ENCODE data around the gene MTSS2. TPM values are rescaled to one million over a fixed set of nuclear protein-coding genes. Genes with fewer than 3 reads are reported as not detected.

The MTSS2 gene
- polyA plus RNA-seq, 1 experiment: 57.9 TPM

GRCh38 chr16:70721202-70721963 lies 35.5 kb upstream of the MTSS2 start:
- H3K4me3 ChIP-seq (ENCODE audit: low read depth, low read length): no peak overlapping the region
- ChIA-PET POLR2A (interaction anchor here (0.6 kb wide), 1 partner anchor 40 kb away, joined by 4 read pairs; no protein-coding TSS in a partner anchor), CTCF (interaction anchor here (1.4 to 2.5 kb wide), 2 partner anchors 17 to 49 kb away, joined by 6 to 9 read pairs; no protein-coding TSS in a partner anchor)
- TF ChIP-seq, protein P1, sequence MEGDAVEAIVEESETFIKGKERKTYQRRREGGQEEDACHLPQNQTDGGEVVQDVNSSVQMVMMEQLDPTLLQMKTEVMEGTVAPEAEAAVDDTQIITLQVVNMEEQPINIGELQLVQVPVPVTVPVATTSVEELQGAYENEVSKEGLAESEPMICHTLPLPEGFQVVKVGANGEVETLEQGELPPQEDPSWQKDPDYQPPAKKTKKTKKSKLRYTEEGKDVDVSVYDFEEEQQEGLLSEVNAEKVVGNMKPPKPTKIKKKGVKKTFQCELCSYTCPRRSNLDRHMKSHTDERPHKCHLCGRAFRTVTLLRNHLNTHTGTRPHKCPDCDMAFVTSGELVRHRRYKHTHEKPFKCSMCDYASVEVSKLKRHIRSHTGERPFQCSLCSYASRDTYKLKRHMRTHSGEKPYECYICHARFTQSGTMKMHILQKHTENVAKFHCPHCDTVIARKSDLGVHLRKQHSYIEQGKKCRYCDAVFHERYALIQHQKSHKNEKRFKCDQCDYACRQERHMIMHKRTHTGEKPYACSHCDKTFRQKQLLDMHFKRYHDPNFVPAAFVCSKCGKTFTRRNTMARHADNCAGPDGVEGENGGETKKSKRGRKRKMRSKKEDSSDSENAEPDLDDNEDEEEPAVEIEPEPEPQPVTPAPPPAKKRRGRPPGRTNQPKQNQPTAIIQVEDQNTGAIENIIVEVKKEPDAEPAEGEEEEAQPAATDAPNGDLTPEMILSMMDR (IDR thresholded peaks at IDR 0.05; ENCODE audit: low read depth, low read length): no peak
- H3K9me3 ChIP-seq (ENCODE audit: control insufficient read depth, insufficient read depth, low read length): peaks cover 3% of the 10 kb centered on the region
- H3K27ac ChIP-seq (ENCODE audit: low read depth, low read length): no peak overlapping the region
- no peaks in the 10 kb centered on the region for H3K27me3 ChIP-seq (ENCODE audit: control insufficient read depth, insufficient read depth, low read length)
- no peak for DNase-seq (ENCODE audit: low read depth, low spot score)

DNA sequence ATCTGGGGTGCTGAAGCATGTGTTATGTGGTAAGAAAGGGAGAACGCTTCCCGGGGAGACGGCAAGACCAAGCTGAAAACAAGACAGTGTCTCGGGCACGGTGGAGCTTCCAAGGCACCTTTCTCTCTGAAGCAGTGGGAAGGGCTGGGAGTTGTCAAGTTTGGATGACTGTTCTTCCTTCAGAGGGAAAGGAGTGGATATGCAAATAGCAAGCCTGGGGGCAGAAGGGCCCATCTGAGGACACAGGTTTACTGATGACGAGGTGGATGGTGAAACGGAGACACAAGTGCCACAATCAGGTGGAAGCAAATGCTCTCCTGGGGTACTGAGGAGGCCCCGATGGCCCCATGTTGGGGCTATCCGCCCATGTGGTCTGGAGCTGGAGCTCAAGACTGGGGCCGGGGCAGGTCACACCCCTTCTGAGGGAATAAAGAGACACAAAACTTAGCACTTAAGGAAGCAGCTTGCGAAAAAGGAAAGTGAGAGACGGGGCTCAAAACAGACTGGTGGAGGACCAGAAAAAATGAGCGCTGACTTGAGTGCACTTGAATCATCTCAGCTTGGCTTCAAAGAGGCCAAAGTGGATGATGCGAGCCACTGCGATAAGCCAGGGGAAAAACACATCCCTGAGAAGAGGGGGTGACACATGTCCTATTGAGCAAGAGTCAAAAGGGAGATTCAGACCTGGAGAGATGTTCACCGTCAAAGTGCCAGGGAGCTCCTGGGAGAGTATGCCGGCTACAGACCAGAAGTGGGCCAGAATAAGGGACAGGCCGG lies 34.8 kb upstream of the MTSS2 start:
- POLR2A ChIA-PET: interaction anchor here (0.6 kb wide), 1 partner anchor 40 kb away, joined by 4 read pairs; no protein-coding TSS in a partner anchor
- Histone ChIP-seq H3K9me3 (ENCODE audit: control insufficient read depth, insufficient read depth, low read length) (peaks cover 3% of the 10 kb centered on the region), H3K27me3 (ENCODE audit: control insufficient read depth, insufficient read depth, low read length) (no peaks in the 10 kb centered on the region), H3K27ac (ENCODE audit: low read depth, low read length) (peak overlapping the region; percentile 57), H3K4me3 (ENCODE audit: low read depth, low read length) (no peak overlapping the region)
- DNase-seq (ENCODE audit: low read depth, low spot score): no peak
- TF ChIP-seq, protein P1 (IDR thresholded peaks at IDR 0.05; ENCODE audit: low read depth, low read length): no peak
- CTCF ChIA-PET: interaction anchor here (1.4 kb wide), 1 partner anchor 50 kb away, joined by 6 read pairs; no protein-coding TSS in a partner anchor

- TF ChIP-seq, protein P1 (IDR thresholded peaks at IDR 0.05; ENCODE audit: low read depth, low read length): no peak
- POLR2A ChIA-PET: no interaction called here
- Histone ChIP-seq H3K9me3 (ENCODE audit: control insufficient read depth, insufficient read depth, low read length) (peaks cover 3% of the 10 kb centered on the region), H3K27me3 (ENCODE audit: control insufficient read depth, insufficient read depth, low read length) (no peaks in the 10 kb centered on the region), H3K4me3 (ENCODE audit: low read depth, low read length) (no peak overlapping the region), H3K27ac (ENCODE audit: low read depth, low read length) (no peak overlapping the region)
- no peak for DNase-seq (ENCODE audit: low read depth, low spot score)
- CTCF ChIA-PET: interaction anchor here (1.4 kb wide), 1 partner anchor 21 kb away, joined by 3 read pairs; no protein-coding TSS in a partner anchor
Measured at GRCh38 chr16:70717065-70717464, 31.2 kb upstream of the MTSS2 start.

GRCh38 chr16:70715860-70716357 lies 30.1 kb upstream of the MTSS2 start:
- ChIA-PET CTCF (interaction anchor here (0.6 to 0.8 kb wide), 4 partner anchors 10 to 29 kb away, joined by 3 to 4 read pairs (median 3); no protein-coding TSS in a partner anchor), POLR2A (interaction anchor here (0.9 to 2.2 kb wide), 9 partner anchors 9 to 54 kb away, joined by 3 to 15 read pairs (median 6); no protein-coding TSS in a partner anchor)
- TF ChIP-seq, protein P1 (IDR thresholded peaks at IDR 0.05; ENCODE audit: low read depth, low read length): no peak
- no peak for DNase-seq (ENCODE audit: low read depth, low spot score)
- H3K4me3 ChIP-seq (ENCODE audit: low read depth, low read length): no peak overlapping the region
- H3K27me3 ChIP-seq (ENCODE audit: control insufficient read depth, insufficient read depth, low read length): no peaks in the 10 kb centered on the region
- peaks cover 3% of the 10 kb centered on the region for H3K9me3 ChIP-seq (ENCODE audit: control insufficient read depth, insufficient read depth, low read length)
- H3K27ac ChIP-seq (ENCODE audit: low read depth, low read length): peak overlapping the region; percentile 98

Measured in AG04450 (cell line).